Trophoblast cell (in vitro differentiated cells and primary cell): ENCODE measurements around the gene MPV17L2.

Experiments
- DNase-seq, 2 donors: peaks; one replicate each; pipeline ENCODE4 v3.0.0-alpha.2; 2016
- H2AFZ ChIP-seq: 2 replicates; pipeline ENCODE4 v1.6.1; 2013; ENCODE audit warnings: low read length, moderate library complexity, mild to moderate bottlenecking; ENCODE audit not compliant: insufficient read depth, poor library complexity
- H2AK5ac ChIP-seq: 2 replicates; pipeline ENCODE4 v1.6.1; 2013; ENCODE audit warnings: mild to moderate bottlenecking, low read length
- H2BK120ac ChIP-seq: 2 replicates; pipeline ENCODE4 v1.6.1; 2013; ENCODE audit warnings: low read length, mild to moderate bottlenecking, moderate library complexity; ENCODE audit not compliant: insufficient read depth, poor library complexity
- H2BK12ac ChIP-seq: 2 replicates; pipeline ENCODE4 v1.6.1; 2013; ENCODE audit warnings: mild to moderate bottlenecking, low read length, moderate library complexity
- H2BK5ac ChIP-seq: 2 replicates; pipeline ENCODE4 v1.6.1; 2013; ENCODE audit warnings: low read length, low read depth, moderate library complexity, mild to moderate bottlenecking; ENCODE audit not compliant: poor library complexity
- H3K14ac ChIP-seq: 2 replicates; pipeline ENCODE4 v1.6.1; 2013; ENCODE audit warnings: mild to moderate bottlenecking, low read length
- H3K18ac ChIP-seq: 2 replicates; pipeline ENCODE4 v1.6.1; 2013; ENCODE audit warnings: mild to moderate bottlenecking, low read length
- H3K23ac ChIP-seq: 2 replicates; pipeline ENCODE4 v1.6.1; 2013; ENCODE audit warnings: low read length
- H3K27ac ChIP-seq: 2 replicates; pipeline ENCODE4 v1.5.1; 2013; ENCODE audit warnings: low read depth, mild to moderate bottlenecking, inconsistent platforms, low read length, moderate library complexity
- H3K27me3 ChIP-seq: 2 replicates; pipeline ENCODE4 v1.6.1; 2013; ENCODE audit warnings: inconsistent platforms, mild to moderate bottlenecking, low read length, moderate library complexity; ENCODE audit not compliant: insufficient read depth
- H3K36me3 ChIP-seq, 2 experiments: 1 replicate in 1 of 2; 2 replicates in 1 of 2; pipeline ENCODE4 v1.6.1; 2013; ENCODE audit warnings: low read length in 2 of 2, mild to moderate bottlenecking in 2 of 2, moderate library complexity in 1 of 2; ENCODE audit not compliant: insufficient read depth in 2 of 2, control insufficient read depth in 1 of 2
- H3K4ac ChIP-seq: 2 replicates; pipeline ENCODE4 v1.6.1; 2013; ENCODE audit warnings: low read depth, mild to moderate bottlenecking, low read length, moderate library complexity
- H3K4me1 ChIP-seq, 2 experiments: 1 replicate in 1 of 2; 2 replicates in 1 of 2; pipeline ENCODE4 v1.6.1; 2013; ENCODE audit warnings: low read length in 2 of 2, mild to moderate bottlenecking in 2 of 2, moderate library complexity in 1 of 2; ENCODE audit not compliant: insufficient read depth in 2 of 2, control insufficient read depth in 1 of 2
- H3K4me2 ChIP-seq: 2 replicates; pipeline ENCODE4 v1.6.1; 2013; ENCODE audit warnings: inconsistent platforms, mild to moderate bottlenecking, low read length, moderate library complexity
- H3K4me3 ChIP-seq: 2 replicates; pipeline ENCODE4 v1.5.1; 2013; ENCODE audit warnings: mild to moderate bottlenecking, low read depth, low read length, inconsistent platforms
- H3K79me1 ChIP-seq: one replicate; pipeline ENCODE4 v1.6.1; 2013; ENCODE audit warnings: low read length
- H3K79me2 ChIP-seq: 2 replicates; pipeline ENCODE4 v1.6.1; 2013; ENCODE audit warnings: low read length, mild to moderate bottlenecking; ENCODE audit not compliant: control insufficient read depth, insufficient read depth, poor library complexity
- H3K9ac ChIP-seq: 2 replicates; pipeline ENCODE4 v1.6.1; 2013; ENCODE audit warnings: mild to moderate bottlenecking, low read length
- H3K9me3 ChIP-seq: 2 replicates; pipeline ENCODE4 v1.6.1; 2013; ENCODE audit warnings: low read depth, mild to moderate bottlenecking, control low read depth, inconsistent platforms, low read length; ENCODE audit not compliant: insufficient read depth
- H4K12ac ChIP-seq: 2 replicates; pipeline ENCODE4 v1.6.1; 2013; ENCODE audit warnings: low read depth, mild to moderate bottlenecking, low read length, moderate library complexity
- H4K8ac ChIP-seq: 2 replicates; pipeline ENCODE4 v1.6.1; 2013; ENCODE audit warnings: low read depth, mild to moderate bottlenecking, low read length, moderate library complexity
- H4K91ac ChIP-seq: one replicate; pipeline ENCODE4 v1.6.1; 2013; ENCODE audit warnings: low read depth, mild to moderate bottlenecking, low read length, moderate library complexity
- WGBS: extraction: QIAGEN DNeasy Blood & Tissue Kit; methylation state at CpG from one replicate; pipeline ENCODE4 v1.1.7; 2013; ENCODE audit warnings: missing lambda C conversion rate; ENCODE audit not compliant: insufficient read length, insufficient coverage; ENCODE audit errors: extremely low coverage; 5-methylcytosine and 5-hydroxymethylcytosine counted together

MPV17L2 gene

DNA sequence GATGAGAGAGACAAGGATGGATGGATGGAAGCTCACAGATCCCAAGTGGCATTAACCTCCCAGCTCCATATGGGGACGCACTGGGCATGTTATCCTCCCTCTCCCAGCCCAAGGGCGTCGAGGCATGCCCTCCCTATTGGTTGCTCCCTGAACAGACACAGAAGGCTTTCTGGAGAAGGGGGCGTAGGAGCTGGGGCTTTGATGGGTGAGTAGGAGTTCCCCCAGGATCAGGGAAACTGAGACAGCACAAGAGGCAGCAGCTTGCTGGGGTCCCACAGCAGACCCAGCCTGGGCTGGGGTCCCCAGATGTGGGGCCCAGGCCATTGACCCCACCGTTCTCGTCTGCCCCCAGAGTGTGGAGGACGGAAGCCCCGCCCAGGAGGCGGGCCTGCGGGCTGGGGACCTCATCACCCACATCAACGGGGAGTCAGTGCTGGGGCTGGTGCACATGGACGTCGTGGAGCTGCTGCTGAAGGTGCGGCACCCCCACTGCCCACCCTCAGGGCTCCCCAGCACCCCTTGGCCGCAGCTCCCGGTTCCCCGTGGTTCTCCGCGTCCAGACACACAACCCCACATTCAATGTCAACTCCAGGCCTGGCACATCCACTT lies 47.5 kb upstream of the MPV17L2 start:
- no peak overlapping the region for H4K12ac ChIP-seq
- H3K79me1 ChIP-seq: no peaks in the 10 kb centered on the region
- no CpG with 5 or more reads among the region's 19 CpGs for WGBS
- H2AFZ ChIP-seq: no peak overlapping the region
- H3K18ac ChIP-seq: no peak overlapping the region
- no peak for DNase-seq
- H3K4me2 ChIP-seq: no peak overlapping the region
- no peak overlapping the region for H2AK5ac ChIP-seq
- no peak overlapping the region for H2BK120ac ChIP-seq
- no peaks in the 10 kb centered on the region for H3K79me2 ChIP-seq
- H3K14ac ChIP-seq: no peak overlapping the region
- H2BK12ac ChIP-seq: no peak overlapping the region
- H3K27me3 ChIP-seq: no peaks in the 10 kb centered on the region
- H3K4me1 ChIP-seq: no peaks in the 10 kb centered on the region
- H3K4me3 ChIP-seq: no peak overlapping the region
- H3K36me3 ChIP-seq: peaks cover 14 to 20% of the 10 kb centered on the region in 2 experiments
- H3K4ac ChIP-seq: no peak overlapping the region
- H4K91ac ChIP-seq: no peak overlapping the region
- no peak overlapping the region for H4K8ac ChIP-seq
- H2BK5ac ChIP-seq: no peak overlapping the region
- H3K9me3 ChIP-seq: no peaks in the 10 kb centered on the region
- no peak overlapping the region for H3K27ac ChIP-seq
- H3K23ac ChIP-seq: no peak overlapping the region
- no peak overlapping the region for H3K9ac ChIP-seq

DNA sequence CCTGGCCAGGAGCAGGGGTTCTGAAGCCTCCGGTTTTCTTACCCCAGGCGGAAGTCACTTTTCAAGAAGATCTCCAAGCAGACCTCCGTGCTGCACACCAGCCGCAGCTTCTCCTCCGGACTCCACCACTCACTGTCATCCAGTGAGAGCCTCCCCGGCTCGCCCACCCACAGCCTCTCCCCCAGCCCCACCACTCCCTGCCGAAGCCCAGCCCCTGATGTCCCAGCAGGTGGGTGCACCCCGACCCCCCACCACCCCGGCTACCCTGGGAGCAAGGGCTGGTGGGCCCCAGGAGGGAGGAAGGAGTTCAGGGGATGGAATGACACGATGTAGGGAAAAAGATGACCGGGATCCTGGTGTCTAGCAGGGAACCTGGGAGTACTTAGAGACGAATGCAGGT lies 45.6 kb upstream of the MPV17L2 start:
- no peak overlapping the region for H3K18ac ChIP-seq
- H3K4me3 ChIP-seq: no peak overlapping the region
- no peaks in the 10 kb centered on the region for H3K79me2 ChIP-seq
- H3K14ac ChIP-seq: no peak overlapping the region
- no peak for DNase-seq
- WGBS: no CpG with 5 or more reads among the region's 13 CpGs
- no peak overlapping the region for H3K4ac ChIP-seq
- no peak overlapping the region for H2BK12ac ChIP-seq
- H2AFZ ChIP-seq: no peak overlapping the region
- H2AK5ac ChIP-seq: no peak overlapping the region
- H2BK5ac ChIP-seq: no peak overlapping the region
- H2BK120ac ChIP-seq: no peak overlapping the region
- no peak overlapping the region for H4K91ac ChIP-seq
- no peaks in the 10 kb centered on the region for H3K27me3 ChIP-seq
- no peaks in the 10 kb centered on the region for H3K4me1 ChIP-seq
- no peak overlapping the region for H3K23ac ChIP-seq
- H3K79me1 ChIP-seq: no peaks in the 10 kb centered on the region
- no peaks in the 10 kb centered on the region for H3K9me3 ChIP-seq
- no peak overlapping the region for H3K9ac ChIP-seq
- no peak overlapping the region for H3K4me2 ChIP-seq
- H4K8ac ChIP-seq: no peak overlapping the region
- no peak overlapping the region for H4K12ac ChIP-seq
- H3K27ac ChIP-seq: no peak overlapping the region
- peaks cover 10 to 17% of the 10 kb centered on the region in 2 experiments for H3K36me3 ChIP-seq

DNA sequence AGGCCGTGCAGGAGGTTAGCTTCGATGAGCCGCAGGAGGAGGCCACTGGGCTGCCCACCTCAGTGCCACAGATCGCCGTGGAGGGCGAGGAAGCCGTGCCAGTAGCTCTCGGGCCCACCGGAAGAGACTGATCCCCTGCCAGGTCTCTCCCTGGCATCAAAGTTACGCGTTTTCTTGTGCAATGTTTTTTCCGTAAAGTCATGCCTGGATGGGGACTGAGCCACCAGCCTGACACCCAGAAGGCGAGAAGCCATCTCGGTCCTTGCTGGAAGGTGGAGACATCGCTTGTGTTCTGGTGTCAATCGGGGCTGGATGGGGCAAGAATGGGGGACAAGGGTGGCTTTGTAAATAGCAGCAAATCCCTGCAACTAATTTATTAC lies 43.4 kb upstream of the MPV17L2 start:
- H2BK12ac ChIP-seq: no peak overlapping the region
- H3K4me2 ChIP-seq: no peak overlapping the region
- no peak overlapping the region for H3K23ac ChIP-seq
- H4K8ac ChIP-seq: no peak overlapping the region
- no CpG with 5 or more reads among the region's 16 CpGs for WGBS
- no peak overlapping the region for H4K91ac ChIP-seq
- no peak overlapping the region for H3K18ac ChIP-seq
- no peak overlapping the region for H2AK5ac ChIP-seq
- no peaks in the 10 kb centered on the region for H3K9me3 ChIP-seq
- peaks cover 13% of the 10 kb centered on the region for H3K79me2 ChIP-seq
- no peak overlapping the region for H3K4ac ChIP-seq
- H3K79me1 ChIP-seq: peaks cover 11% of the 10 kb centered on the region
- H2AFZ ChIP-seq: no peak overlapping the region
- H4K12ac ChIP-seq: no peak overlapping the region
- no peak overlapping the region for H3K9ac ChIP-seq
- H2BK120ac ChIP-seq: no peak overlapping the region
- no peak for DNase-seq
- no peak overlapping the region for H3K14ac ChIP-seq
- peaks cover 8% of the 10 kb centered on the region in 2 experiments for H3K4me1 ChIP-seq
- H3K27me3 ChIP-seq: no peaks in the 10 kb centered on the region
- no peak overlapping the region for H2BK5ac ChIP-seq
- no peak overlapping the region for H3K4me3 ChIP-seq
- no peak overlapping the region for H3K27ac ChIP-seq
- peaks cover 6 to 12% of the 10 kb centered on the region in 2 experiments for H3K36me3 ChIP-seq

DNA sequence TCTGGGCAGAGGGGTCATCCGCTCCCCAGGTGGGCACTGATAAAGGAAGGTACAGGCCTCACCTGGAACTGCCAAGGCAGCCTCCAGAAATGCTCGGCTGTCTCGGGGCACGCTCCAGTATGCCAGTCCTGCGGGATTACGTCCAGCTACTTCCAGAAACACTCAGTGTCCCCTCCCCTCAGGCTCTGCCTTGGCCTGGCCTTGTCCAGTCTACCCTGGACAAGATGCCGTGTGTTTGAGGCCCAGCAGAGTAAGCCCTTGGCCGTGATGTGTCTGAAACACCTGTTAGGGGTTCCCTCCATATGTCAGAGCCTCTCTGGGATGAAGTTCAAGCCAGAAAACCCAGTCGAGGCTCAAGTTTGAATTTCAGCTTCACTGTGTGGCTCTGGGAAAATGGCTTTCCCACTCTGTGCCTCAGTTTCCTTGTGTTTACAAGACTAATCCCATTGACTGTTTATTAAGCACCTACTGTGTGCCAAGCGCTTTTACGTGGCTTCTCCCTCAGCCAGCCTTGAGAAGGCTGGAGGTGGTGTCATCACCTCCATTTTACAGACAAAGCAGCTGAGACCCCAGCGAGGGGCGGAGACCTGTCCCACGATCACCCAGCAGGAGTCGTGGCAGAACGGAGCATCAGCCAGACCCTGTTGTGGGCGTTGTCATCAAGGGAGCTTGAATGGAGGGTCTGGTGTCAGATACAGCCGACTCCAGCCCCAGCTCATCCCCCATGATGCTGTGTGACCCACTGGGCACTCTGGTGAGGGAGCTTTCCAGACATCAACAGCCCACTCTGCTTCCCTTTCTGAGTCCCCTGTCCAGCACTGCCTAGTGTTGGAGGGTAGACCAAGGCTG lies 42.0 kb upstream of the MPV17L2 start:
- Histone ChIP-seq H3K14ac (no peak overlapping the region), H2BK120ac (no peak overlapping the region), H3K9me3 (no peaks in the 10 kb centered on the region), H3K36me3 (peaks cover 10 to 15% of the 10 kb centered on the region in 2 experiments), H4K8ac (no peak overlapping the region), H3K27me3 (no peaks in the 10 kb centered on the region), H2BK5ac (no peak overlapping the region), H3K18ac (no peak overlapping the region), H4K91ac (no peak overlapping the region), H3K4me1 (peaks cover 8 to 9% of the 10 kb centered on the region in 2 experiments), H4K12ac (no peak overlapping the region), H2AK5ac (no peak overlapping the region), H3K23ac (no peak overlapping the region), H3K4me2 (no peak overlapping the region), H3K79me2 (peaks cover 13% of the 10 kb centered on the region), H2AFZ (no peak overlapping the region), H2BK12ac (no peak overlapping the region), H3K27ac (no peak overlapping the region), H3K79me1 (peaks cover 11% of the 10 kb centered on the region), H3K4ac (no peak overlapping the region), H3K9ac (peak overlapping the region; percentile 2), H3K4me3 (no peak overlapping the region)
- no peak for DNase-seq
- WGBS: no CpG with 5 or more reads among the region's 18 CpGs
